SK-N-MC (cell line): ENCODE measurements around the gene BCL2L1.
A peak's percentile ranks its signal among the peaks of the same experiment; 100 is the strongest.

Source experiments
- DNase-seq: peaks from one replicate; pipeline ENCODE4 v3.0.0-alpha.2; 2011; ENCODE audit warnings: low read depth, low spot score
- H3K27ac ChIP-seq: fragments of 200-600 bp; sonication (generic); 2 replicates; pipeline ENCODE4 v1.5.1; 2016; ENCODE audit warnings: mixed run types
- H3K36me3 ChIP-seq: fragments of 200-600 bp; sonication (generic); 2 replicates; pipeline ENCODE4 v1.6.1; 2017; ENCODE audit warnings: antibody characterized with exemption, low read length, mixed read lengths; ENCODE audit not compliant: insufficient read depth
- H3K4me3 ChIP-seq: fragments of 200-600 bp; sonication (generic); 2 replicates; pipeline ENCODE4 v1.5.1; 2016
- H3K9ac ChIP-seq: fragments of 200-600 bp; sonication (generic); 2 replicates; pipeline ENCODE4 v1.8.0; 2017; ENCODE audit warnings: mixed run types, mixed read lengths; ENCODE audit not compliant: insufficient read length
- H3K9me3 ChIP-seq: fragments of 200-600 bp; sonication (generic); 2 replicates; pipeline ENCODE4 v1.6.1; 2017; ENCODE audit warnings: low read depth, mild to moderate bottlenecking, antibody characterized with exemption, low read length, moderate library complexity, mixed read lengths
- EZH2 ChIP-seq: fragments of 200-600 bp; sonication (generic); IDR thresholded peaks from one replicate; pipeline ENCODE4 v1.6.1; 2017; ENCODE audit warnings: antibody characterized with exemption
- FOXP2 ChIP-seq: optimal IDR thresholded peaks from 2 replicates; pipeline ENCODE3; 2011; ENCODE audit warnings: mild to moderate bottlenecking, moderate library complexity; ENCODE audit not compliant: insufficient read depth; ENCODE audit errors: extremely low read length, control extremely low read depth
- POLR2AphosphoS5 ChIP-seq: IDR thresholded peaks from 2 replicates; pipeline ENCODE4 v1.6.1; 2012; ENCODE audit warnings: mild to moderate bottlenecking, low read depth, low read length, borderline replicate concordance

The BCL2L1 gene

DNA sequence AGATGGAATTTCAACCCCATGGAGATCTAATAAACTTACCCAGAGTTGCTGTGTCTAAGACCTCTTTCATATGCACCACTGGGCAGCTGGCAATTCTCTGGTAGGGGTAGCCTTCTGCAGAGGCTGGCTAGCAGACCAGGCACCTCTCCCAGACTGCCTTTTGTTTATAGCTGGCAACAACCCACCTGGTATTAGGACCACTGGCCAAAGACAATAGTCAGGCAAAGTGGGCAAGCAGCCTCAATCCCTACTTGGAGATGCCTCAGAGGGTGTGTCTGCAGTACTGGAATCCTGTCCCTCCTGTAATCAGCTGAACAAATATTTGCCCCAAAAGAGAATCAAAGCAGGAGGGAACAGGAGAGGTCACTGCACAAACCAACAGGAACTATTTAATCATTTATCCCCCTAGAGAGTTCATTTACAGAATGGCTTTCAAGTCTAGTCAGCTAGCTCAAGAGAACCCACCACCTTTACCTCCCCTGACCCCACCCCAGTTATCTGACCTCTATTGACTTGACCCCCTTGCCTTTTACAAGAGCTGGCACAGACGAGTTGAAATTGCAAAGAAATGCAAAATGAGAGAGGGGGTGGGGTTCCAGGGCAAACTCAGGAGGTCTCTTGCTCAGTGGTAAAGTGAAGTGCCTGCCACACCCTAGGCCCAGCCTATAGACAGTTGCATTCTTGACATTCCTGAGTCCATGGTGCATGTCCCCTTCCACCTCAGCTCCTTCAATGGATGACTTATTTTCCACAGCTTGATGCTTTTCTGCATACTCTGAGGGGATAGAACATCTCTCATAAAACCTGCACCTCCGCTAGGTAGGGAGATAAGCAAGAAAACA, 2.8 kb downstream of the BCL2L1 start:
- Histone ChIP-seq H3K36me3 (peaks cover 28% of the 10 kb centered on the region), H3K4me3 (peak overlapping the region; percentile 60), H3K9ac (no peak overlapping the region), H3K27ac (0 out of 2 replicates have a peak overlapping the region, but pooled peaks have one; percentile 12), H3K9me3 (no peaks in the 10 kb centered on the region)
- TF ChIP-seq EZH2, result no peak
- no peak for TF ChIP-seq POLR2AphosphoS5
- TF ChIP-seq FOXP2, result no peak
- no peak for DNase-seq

DNA sequence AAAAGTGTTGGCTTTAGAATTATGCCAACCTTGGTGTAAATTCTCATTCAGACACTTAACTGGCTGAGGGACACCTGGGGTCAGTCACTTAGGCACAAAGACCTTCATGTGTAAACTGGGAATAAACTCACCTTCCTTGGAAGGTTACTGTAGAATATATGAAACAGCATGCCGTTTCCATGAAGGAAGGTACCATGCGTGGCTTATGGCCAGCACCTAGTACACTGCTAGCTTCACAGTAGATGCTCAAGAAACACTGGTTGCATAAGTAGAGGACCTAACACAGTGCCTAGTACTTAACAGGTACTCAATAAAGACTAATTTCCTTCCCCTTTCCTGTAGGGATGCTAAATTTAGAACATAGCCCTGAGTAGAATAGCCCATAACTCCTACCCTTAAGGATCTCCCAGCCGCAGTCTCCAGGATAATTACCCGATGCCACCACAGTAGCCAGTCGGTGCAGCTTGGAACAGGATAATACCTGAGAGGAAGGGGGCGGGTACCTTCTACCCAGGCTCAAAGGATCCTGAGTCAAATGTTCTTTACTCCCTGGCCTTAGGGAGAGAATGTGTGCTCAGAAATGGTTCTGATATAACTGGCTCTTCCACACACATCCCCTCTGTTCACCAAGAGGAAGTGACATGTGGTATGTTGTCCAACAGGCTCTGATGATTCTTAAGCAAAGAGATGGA, 3.6 kb downstream of the BCL2L1 start:
- H3K9ac ChIP-seq, result no peak overlapping the region

DNA sequence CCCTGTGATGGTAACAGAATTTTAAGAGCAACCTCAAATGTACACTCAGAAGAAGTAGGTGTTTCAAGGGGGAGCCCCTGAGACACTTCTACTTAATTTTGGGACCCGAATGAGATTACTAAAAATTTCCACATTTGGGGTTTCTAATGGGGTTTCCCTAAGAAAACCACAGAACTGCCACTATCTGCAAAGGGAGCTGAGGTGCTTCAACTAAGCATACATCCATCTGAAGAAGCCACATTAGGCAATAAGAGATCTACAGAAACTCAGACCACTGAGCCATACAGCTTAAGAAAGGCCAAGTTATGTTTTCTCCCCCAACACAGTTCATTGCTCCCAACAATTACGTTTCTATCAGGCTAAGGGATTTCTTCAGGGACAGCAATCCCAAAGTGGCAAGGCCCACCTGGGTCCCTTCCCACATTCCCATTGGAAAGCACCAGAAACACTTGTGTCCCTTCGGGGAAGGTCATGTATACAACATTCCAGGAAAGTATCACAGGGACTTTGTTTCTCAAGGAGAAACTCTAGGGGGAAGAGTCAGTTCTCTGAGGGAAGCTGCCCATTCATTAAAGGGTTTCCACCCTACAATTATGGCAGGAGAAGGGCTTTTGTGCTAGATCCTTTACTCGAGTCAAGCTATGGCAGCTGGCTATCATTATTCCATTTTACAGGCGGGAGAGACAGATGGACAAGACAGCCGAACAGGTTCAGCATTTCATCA, 5.0 kb downstream of the BCL2L1 start:
- DNase-seq, result no peak
- Histone ChIP-seq H3K9me3 (no peaks in the 10 kb centered on the region), H3K27ac (no peak overlapping the region), H3K36me3 (peaks cover 36% of the 10 kb centered on the region), H3K4me3 (no peak overlapping the region), H3K9ac (no peak overlapping the region)
- no peak for TF ChIP-seq FOXP2
- no peak for TF ChIP-seq EZH2
- no peak for TF ChIP-seq POLR2AphosphoS5

More for the DNA sequence above, 3.6 kb downstream of the BCL2L1 start:
- Histone ChIP-seq H3K9me3 (no peaks in the 10 kb centered on the region), H3K4me3 (no peak overlapping the region), H3K27ac (no peak overlapping the region), H3K36me3 (peaks cover 32% of the 10 kb centered on the region)
- TF ChIP-seq POLR2AphosphoS5 (no peak), EZH2 (no peak), FOXP2 (no peak)
- no peak for DNase-seq

DNA sequence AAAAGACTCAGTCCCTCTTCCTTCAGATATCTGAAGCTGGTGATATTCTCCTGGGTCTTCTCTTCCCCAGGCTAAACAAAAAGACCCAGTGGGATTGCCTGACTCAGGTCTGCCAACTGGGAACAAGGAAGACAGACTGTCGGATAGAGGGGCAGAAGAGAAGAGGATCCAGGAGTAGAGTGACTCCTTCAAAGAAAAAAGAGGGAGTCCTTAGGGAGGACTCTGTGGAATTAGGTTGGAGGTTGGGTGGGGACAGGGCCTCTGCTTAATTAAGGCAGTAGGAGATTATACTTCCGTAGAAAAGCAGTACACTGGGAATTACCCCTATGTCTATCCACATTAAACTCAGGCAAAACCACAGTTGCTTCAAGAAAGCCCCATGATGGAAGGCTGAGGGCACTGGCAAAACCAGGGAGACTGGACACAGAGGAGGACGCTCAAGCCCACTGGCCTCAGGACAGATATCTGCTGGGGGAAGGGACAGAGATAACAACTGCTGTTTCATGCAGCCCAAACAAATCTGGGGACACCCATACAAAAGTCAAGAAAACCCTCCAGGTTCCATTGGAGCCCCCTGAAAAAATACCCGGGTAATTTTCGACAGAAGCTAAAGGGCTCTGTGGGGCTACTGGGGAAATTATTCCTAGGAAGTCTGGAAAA, 5.7 kb downstream of the BCL2L1 start:
- Histone ChIP-seq H3K9ac (no peak overlapping the region), H3K27ac (no peak overlapping the region), H3K4me3 (no peak overlapping the region), H3K9me3 (no peaks in the 10 kb centered on the region), H3K36me3 (peaks cover 35% of the 10 kb centered on the region)
- no peak for DNase-seq
- no peak for TF ChIP-seq POLR2AphosphoS5
- TF ChIP-seq FOXP2, result no peak
- TF ChIP-seq EZH2, result no peak

DNA sequence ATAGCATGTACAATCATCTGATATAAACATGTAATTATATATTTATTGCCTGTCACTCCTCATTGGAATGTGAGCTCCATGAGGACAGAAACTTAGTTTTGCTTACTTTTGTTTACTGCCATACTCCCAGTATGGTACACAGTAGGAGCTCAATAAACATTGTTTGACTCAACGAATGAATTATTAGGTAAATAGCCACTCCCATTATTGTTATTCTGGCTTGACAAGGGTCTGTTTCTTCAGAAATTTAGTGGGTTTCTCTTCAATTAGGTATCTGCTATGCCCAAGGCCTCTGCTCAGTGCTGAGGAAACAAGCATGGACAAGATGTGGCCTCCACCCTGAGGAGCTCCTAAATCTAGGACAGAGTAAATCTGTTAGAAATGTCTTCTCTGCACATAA, 6.3 kb downstream of the BCL2L1 start:
- no peaks in the 10 kb centered on the region for H3K9me3 ChIP-seq
- no peak overlapping the region for H3K9ac ChIP-seq
- no peak overlapping the region for H3K27ac ChIP-seq
- H3K36me3 ChIP-seq, result peaks cover 29% of the 10 kb centered on the region
- no peak for DNase-seq
- no peak overlapping the region for H3K4me3 ChIP-seq
- TF ChIP-seq EZH2 (no peak), FOXP2 (no peak), POLR2AphosphoS5 (no peak)

DNA sequence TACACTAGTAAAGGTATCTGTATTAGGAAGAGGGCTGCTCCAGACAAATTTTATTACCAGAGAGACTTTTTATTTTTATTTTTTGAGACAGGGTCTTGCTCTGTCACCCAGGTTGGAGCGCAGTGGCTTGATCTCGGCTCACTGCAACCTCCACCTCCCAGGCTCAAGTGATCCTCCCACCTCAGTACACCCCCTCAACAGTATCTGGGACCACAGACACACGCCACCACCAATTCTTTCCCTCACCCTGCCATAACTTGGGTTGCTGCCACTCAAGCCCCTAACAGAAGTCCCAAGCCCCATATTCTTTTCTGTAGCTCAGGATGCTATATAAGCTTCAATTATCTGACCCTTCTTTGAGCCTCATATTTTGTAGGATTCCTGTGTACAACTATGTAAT, 6.9 kb downstream of the BCL2L1 start:
- peaks cover 23% of the 10 kb centered on the region for H3K36me3 ChIP-seq

DNA sequence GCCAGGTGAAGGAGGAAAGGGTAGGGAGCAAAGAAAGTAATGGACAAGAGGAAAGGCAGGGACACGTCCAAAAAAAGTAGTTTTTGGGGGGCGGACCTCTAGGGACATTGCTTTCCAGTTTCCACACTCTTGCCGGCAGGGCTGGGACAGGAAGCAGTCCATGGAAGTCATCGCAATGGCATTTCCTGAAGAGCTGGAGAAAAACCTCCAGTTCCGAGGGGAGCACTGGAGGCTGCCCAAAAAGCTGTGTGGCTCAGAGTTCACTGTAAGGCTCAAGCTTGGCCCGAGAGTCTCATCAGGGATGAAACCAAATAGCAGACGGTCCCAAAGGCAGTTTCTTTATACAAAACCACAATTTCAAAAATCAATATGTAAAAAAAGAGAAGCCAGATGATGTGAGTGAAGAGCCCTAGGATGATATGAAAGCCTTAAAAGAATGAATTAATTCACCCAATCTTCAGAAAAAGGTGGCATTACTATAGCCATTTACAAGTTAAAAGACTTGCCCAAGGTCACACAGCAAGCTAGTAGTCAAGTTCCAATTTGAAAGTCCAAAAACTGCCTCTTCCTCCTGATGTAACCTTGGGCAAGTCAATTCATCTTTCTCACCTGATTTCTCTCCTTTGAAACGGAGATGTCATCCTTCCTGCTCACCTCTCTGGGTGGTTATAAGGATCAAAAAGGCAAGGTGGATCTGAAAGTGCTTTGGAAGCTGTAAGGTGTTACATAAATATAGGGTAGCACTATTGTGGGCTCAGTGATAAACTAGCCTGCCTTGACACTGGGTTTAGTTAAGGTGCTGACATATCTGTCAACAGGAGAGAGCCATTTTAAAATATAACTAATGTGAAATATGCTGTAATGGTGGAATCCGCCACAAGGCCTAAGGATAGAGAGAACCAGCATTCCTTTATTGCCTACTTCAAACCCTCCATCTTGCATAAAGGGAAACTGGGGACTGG, 9.1 kb downstream of the BCL2L1 start:
- H3K36me3 ChIP-seq, result peaks cover 8% of the 10 kb centered on the region
- TF ChIP-seq POLR2AphosphoS5 (no peak), EZH2 (no peak), FOXP2 (no peak)
- H3K9ac ChIP-seq, result no peak overlapping the region
- no peak for DNase-seq
- H3K9me3 ChIP-seq, result no peaks in the 10 kb centered on the region
- peak overlapping the region; percentile 18; the same call in 1 of the 2 replicates for H3K4me3 ChIP-seq
- H3K27ac ChIP-seq, result peak overlapping the region; percentile 29; the same call in 1 of the 2 replicates

More for the DNA sequence above, 6.9 kb downstream of the BCL2L1 start:
- Histone ChIP-seq H3K27ac (no peak overlapping the region), H3K9me3 (no peaks in the 10 kb centered on the region), H3K4me3 (no peak overlapping the region), H3K9ac (no peak overlapping the region)
- DNase-seq, result no peak
- TF ChIP-seq POLR2AphosphoS5 (no peak), FOXP2 (no peak), EZH2 (no peak)
